H9 (cell line): ENCODE results near the gene TEK. TPM values are rescaled to one million over a fixed set of nuclear protein-coding genes. Genes with fewer than 3 reads are reported as not detected.

ENCODE experiments used
- DNase-seq: peaks from one replicate; pipeline ENCODE4 v3.0.0-alpha.2; 2017
- H2AFZ ChIP-seq: one replicate; pipeline ENCODE4 v1.6.1; 2013; ENCODE audit warnings: mild to moderate bottlenecking, low read length, control low read depth, moderate library complexity
- H2AK5ac ChIP-seq: 2 replicates; pipeline ENCODE4 v1.6.1; 2013; ENCODE audit warnings: low read length, control low read depth, mixed read lengths; ENCODE audit not compliant: insufficient read length
- H2BK120ac ChIP-seq: one replicate; pipeline ENCODE4 v1.6.1; 2013; ENCODE audit warnings: low read depth, mild to moderate bottlenecking, low read length, control low read depth, inconsistent platforms; ENCODE audit not compliant: poor library complexity, severe bottlenecking
- H2BK12ac ChIP-seq: 2 replicates; pipeline ENCODE4 v1.6.1; 2013; ENCODE audit warnings: low read length, control low read depth, mixed read lengths, low read depth; ENCODE audit not compliant: insufficient read length
- H2BK15ac ChIP-seq: 2 replicates; pipeline ENCODE4 v1.6.1; 2013; ENCODE audit warnings: low read depth, low read length, control low read depth
- H2BK20ac ChIP-seq: one replicate; pipeline ENCODE4 v1.6.1; 2013; ENCODE audit warnings: low read depth, mild to moderate bottlenecking, low read length, control low read depth, inconsistent platforms; ENCODE audit not compliant: poor library complexity, severe bottlenecking
- H2BK5ac ChIP-seq: 2 replicates; pipeline ENCODE4 v1.6.1; 2013; ENCODE audit warnings: low read length, control low read depth, mixed read lengths; ENCODE audit not compliant: insufficient read length
- H3K14ac ChIP-seq: 2 replicates; pipeline ENCODE4 v1.6.1; 2013; ENCODE audit warnings: low read length, control low read depth; ENCODE audit not compliant: insufficient read depth
- H3K18ac ChIP-seq: 2 replicates; pipeline ENCODE4 v1.6.1; 2013; ENCODE audit warnings: low read depth, mild to moderate bottlenecking, mixed read lengths, low read length, control low read depth; ENCODE audit not compliant: insufficient read length
- H3K23ac ChIP-seq: 2 replicates; pipeline ENCODE4 v1.6.1; 2013; ENCODE audit warnings: low read length, control low read depth, mixed read lengths, low read depth; ENCODE audit not compliant: insufficient read length
- H3K23me2 ChIP-seq: 2 replicates; pipeline ENCODE4 v1.6.1; 2013; ENCODE audit warnings: low read depth, mild to moderate bottlenecking, mixed read lengths, low read length, control low read depth; ENCODE audit not compliant: insufficient read length, poor library complexity, severe bottlenecking
- H3K27ac ChIP-seq: 2 replicates; pipeline ENCODE4 v1.5.1; 2013; ENCODE audit warnings: low read length, control low read depth, mixed read lengths, low read depth; ENCODE audit not compliant: insufficient read length
- H3K27me3 ChIP-seq: 2 replicates; pipeline ENCODE4 v1.6.1; 2013; ENCODE audit warnings: low read length, control low read depth, inconsistent platforms; ENCODE audit not compliant: insufficient read depth
- H3K4ac ChIP-seq: 2 replicates; pipeline ENCODE4 v1.6.1; 2013; ENCODE audit warnings: low read depth, mild to moderate bottlenecking, control low read depth, inconsistent platforms, low read length, moderate library complexity
- H3K4me1 ChIP-seq: 2 replicates; pipeline ENCODE4 v1.6.1; 2013; ENCODE audit warnings: low read length, control low read depth, inconsistent platforms; ENCODE audit not compliant: insufficient read depth
- H3K4me2 ChIP-seq: 2 replicates; pipeline ENCODE4 v1.6.1; 2013; ENCODE audit warnings: low read length, control low read depth, mixed read lengths; ENCODE audit not compliant: insufficient read length, insufficient read depth
- H3K56ac ChIP-seq: 2 replicates; pipeline ENCODE4 v1.6.1; 2013; ENCODE audit warnings: low read depth, mild to moderate bottlenecking, mixed read lengths, low read length, control low read depth; ENCODE audit not compliant: insufficient read length
- H3K79me1 ChIP-seq: 2 replicates; pipeline ENCODE4 v1.6.1; 2013; ENCODE audit warnings: low read depth, mild to moderate bottlenecking, moderate library complexity, low read length, control low read depth, inconsistent platforms; ENCODE audit not compliant: insufficient read depth, poor library complexity, severe bottlenecking
- H3K79me2 ChIP-seq: 2 replicates; pipeline ENCODE4 v1.6.1; 2013; ENCODE audit warnings: low read length, control low read depth, inconsistent platforms; ENCODE audit not compliant: insufficient read depth
- H3K9ac ChIP-seq: 2 replicates; pipeline ENCODE4 v1.6.1; 2013; ENCODE audit warnings: low read length, control low read depth, mixed read lengths; ENCODE audit not compliant: insufficient read length; ENCODE audit errors: extremely low read depth
- H3K9me3 ChIP-seq: one replicate; pipeline ENCODE4 v1.6.1; 2013; ENCODE audit warnings: low read depth, low read length, inconsistent platforms; ENCODE audit not compliant: control insufficient read depth
- H3T11ph ChIP-seq: one replicate; pipeline ENCODE4 v1.6.1; 2013; ENCODE audit warnings: mild to moderate bottlenecking, low read length, control low read depth, inconsistent platforms
- H4K20me1 ChIP-seq: one replicate; pipeline ENCODE4 v1.6.1; 2013; ENCODE audit not compliant: control insufficient read depth, insufficient read length, insufficient read depth
- H4K5ac ChIP-seq: 2 replicates; pipeline ENCODE4 v1.6.1; 2013; ENCODE audit warnings: low read depth, mild to moderate bottlenecking, mixed read lengths, low read length, control low read depth; ENCODE audit not compliant: insufficient read length
- H4K8ac ChIP-seq: replicated peaks from 2 replicates; pipeline ENCODE4 v1.6.1; 2013; ENCODE audit warnings: low read length, control low read depth, mixed read lengths, low read depth; ENCODE audit not compliant: insufficient read length
- H4K91ac ChIP-seq: 2 replicates; pipeline ENCODE4 v1.6.1; 2013; ENCODE audit warnings: low read depth, mild to moderate bottlenecking, moderate library complexity, mixed read lengths, low read length, control low read depth; ENCODE audit not compliant: insufficient read length
- H3K27ac Mint-ChIP-seq, 3 experiments: 2 replicates in 2 of 3; 3 replicates in 1 of 3; pipeline ENCODE4 v1.8.0; 2020 to 2021; ENCODE audit warnings: mixed read lengths in 3 of 3, mild to moderate bottlenecking in 1 of 3, moderate library complexity in 1 of 3
- H3K27me3 Mint-ChIP-seq: 2 replicates; pipeline ENCODE4 v1.8.0; 2021; ENCODE audit warnings: low read depth, mild to moderate bottlenecking, moderate library complexity, mixed read lengths
- H3K36me3 Mint-ChIP-seq, 3 experiments: 2 replicates in 2 of 3; 3 replicates in 1 of 3; pipeline ENCODE4 v1.8.0; 2020 to 2021; ENCODE audit warnings: low read depth in 3 of 3, mixed read lengths in 3 of 3; ENCODE audit not compliant: insufficient read depth in 1 of 3
- H3K4me1 Mint-ChIP-seq, 2 experiments: 2 replicates each; pipeline ENCODE4 v1.8.0; 2020; ENCODE audit warnings: mixed read lengths in 2 of 2
- H3K4me3 Mint-ChIP-seq, 2 experiments: 2 replicates in 1 of 2; 3 replicates in 1 of 2; pipeline ENCODE4 v1.8.0; 2020 to 2021; ENCODE audit warnings: mild to moderate bottlenecking in 2 of 2, mixed read lengths in 2 of 2, moderate library complexity in 1 of 2
- H3K9me3 Mint-ChIP-seq, 2 experiments: 2 replicates in 1 of 2; 3 replicates in 1 of 2; pipeline ENCODE4 v1.8.0; 2020; ENCODE audit warnings: mild to moderate bottlenecking in 2 of 2, mixed read lengths in 2 of 2, moderate library complexity in 1 of 2
- CTCF ChIP-seq: fragments of 200-600 bp; sonication (generic); conservative IDR thresholded peaks from 3 replicates; pipeline ENCODE4 v1.8.0; 2021; ENCODE audit warnings: antibody characterized with exemption, mild to moderate bottlenecking
- WGBS: extraction: QIAGEN DNeasy Blood & Tissue Kit; methylation state at CpG from one replicate; pipeline ENCODE4 v1.1.7; 2013; ENCODE audit warnings: missing lambda C conversion rate, low lambda C conversion rate, mixed read lengths; ENCODE audit not compliant: insufficient read length; ENCODE audit errors: extremely low coverage; 5-methylcytosine and 5-hydroxymethylcytosine counted together
- total RNA-seq: library from RNA; stranded (reverse); gene quantifications from 2 replicates; pipeline ENCODE4 v1.2.1, GENCODE V29; 2021

The TEK gene
- total RNA-seq, 1 experiment from 2014 or later, result 1.8 TPM

DNA sequence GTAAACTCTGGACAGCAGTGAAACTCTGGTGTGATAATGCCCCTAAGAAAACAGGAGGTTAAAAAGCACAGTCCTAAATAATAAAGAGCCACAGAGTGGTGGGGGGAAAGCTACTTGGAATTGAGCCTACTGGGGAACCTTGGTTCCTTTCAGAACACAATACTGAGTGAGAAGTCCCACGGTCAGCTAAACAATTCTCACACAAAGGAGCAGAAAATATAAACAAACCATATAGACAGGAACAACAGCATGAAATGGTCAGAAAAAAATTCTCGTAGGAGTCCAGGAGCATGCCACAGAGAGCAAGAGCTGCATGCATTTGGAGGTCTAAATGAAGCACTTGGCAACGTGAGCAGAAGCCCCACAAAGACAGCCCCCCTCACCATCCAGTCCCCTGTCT, 56.0 kb downstream of the TEK start:
- no peak overlapping the region for H3K18ac ChIP-seq
- H3K9ac ChIP-seq, result no peak overlapping the region
- Mint-ChIP-seq H3K4me1 (peaks cover 11 to 13% of the 10 kb centered on the region in 2 experiments; a peak in 3 of 4 replicates), H3K27ac (peak overlapping the region in 2 of 3 experiments; percentile 13 to 63; a peak in 5 of 7 replicates), H3K9me3 (no peaks in the 10 kb centered on the region), H3K27me3 (no peaks in the 10 kb centered on the region), H3K4me3 (no peak overlapping the region), H3K36me3 (peaks cover 0 to 6% (median 0%) of the 10 kb centered on the region in 3 experiments; a peak in 2 of 7 replicates)
- H3K27ac ChIP-seq, result no peak overlapping the region
- no peak overlapping the region for H4K8ac ChIP-seq
- TF ChIP-seq CTCF, result no peak
- no peak overlapping the region for H2BK5ac ChIP-seq
- no peak overlapping the region for H3K4ac ChIP-seq
- DNase-seq, result no peak
- no peak overlapping the region for H2BK12ac ChIP-seq
- no peaks in the 10 kb centered on the region for H3K27me3 ChIP-seq
- H4K5ac ChIP-seq, result no peak overlapping the region
- H3K79me1 ChIP-seq, result no peaks in the 10 kb centered on the region
- no peak overlapping the region for H3K14ac ChIP-seq
- H3K56ac ChIP-seq, result no peak overlapping the region
- H3K9me3 ChIP-seq, result no peaks in the 10 kb centered on the region
- H4K91ac ChIP-seq, result no peak overlapping the region
- WGBS, result no CpG with 5 or more reads among the region's 3 CpGs
- H3K4me2 ChIP-seq, result no peak overlapping the region
- H4K20me1 ChIP-seq, result no peaks in the 10 kb centered on the region
- no peaks in the 10 kb centered on the region for H3K23me2 ChIP-seq
- no peak overlapping the region for H2BK120ac ChIP-seq
- H2AK5ac ChIP-seq, result no peak overlapping the region
- H3K23ac ChIP-seq, result no peak overlapping the region
- no peak overlapping the region for H3T11ph ChIP-seq
- H2AFZ ChIP-seq, result no peak overlapping the region
- H3K79me2 ChIP-seq, result no peaks in the 10 kb centered on the region
- peaks cover 2% of the 10 kb centered on the region; the same call in 1 of the 2 replicates for H3K4me1 ChIP-seq
- H2BK20ac ChIP-seq, result no peak overlapping the region
- H2BK15ac ChIP-seq, result no peak overlapping the region
